ENCODE measurements around the gene LATS1. TPM values are rescaled to one million over a fixed set of nuclear protein-coding genes. Genes with fewer than 3 reads are reported as not detected.

LATS1 gene
- total RNA-seq, 1 experiment from 2014 or later = 23.8 TPM

DNA sequence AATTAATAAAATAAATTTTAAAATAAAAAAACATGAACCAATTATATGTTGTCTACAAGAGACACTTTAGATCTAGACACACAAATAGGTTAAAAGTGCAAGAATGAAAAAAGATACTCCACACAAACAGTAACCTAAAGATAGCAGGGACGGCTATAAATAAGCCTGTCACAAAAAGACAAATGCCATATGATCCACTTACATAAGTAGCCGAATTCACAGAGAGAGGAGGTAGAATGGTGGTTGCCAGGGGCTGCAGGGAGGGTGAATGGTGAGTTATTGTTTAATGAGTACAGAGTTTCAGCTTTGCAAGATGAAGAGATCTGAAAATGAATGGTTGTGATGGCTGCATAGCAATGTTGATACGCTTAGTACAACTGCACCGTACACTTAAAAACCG lies 102.1 kb downstream of the LATS1 start:
- no peak for DNase-seq (ENCODE audit: low read depth in 1 of 2, low spot score in 2 of 2)
- no peaks in the 10 kb centered on the region for H3K4me1 ChIP-seq (replicated peaks)
- H3K27me3 ChIP-seq (replicated peaks) = no peaks in the 10 kb centered on the region
- H3K9me3 ChIP-seq (replicated peaks) = peaks cover 5% of the 10 kb centered on the region; the same call in 1 of the 2 replicates
- H3K4me3 ChIP-seq = no peak overlapping the region
- peaks cover 19% of the 10 kb centered on the region for H3K36me3 ChIP-seq
- H3K27ac ChIP-seq = no peak overlapping the region

- Histone ChIP-seq H3K4me1 (replicated peaks) (no peaks in the 10 kb centered on the region), H3K27me3 (replicated peaks) (no peaks in the 10 kb centered on the region), H3K27ac (no peak overlapping the region), H3K9me3 (replicated peaks) (peaks cover 5% of the 10 kb centered on the region; the same call in 1 of the 2 replicates), H3K36me3 (peaks cover 13% of the 10 kb centered on the region), H3K4me3 (no peak overlapping the region)
- DNase-seq (ENCODE audit: low read depth in 1 of 2, low spot score in 2 of 2) = no peak
Measured at GRCh38 chr6:149614337-149614736, 103.6 kb downstream of the LATS1 start.

DNA sequence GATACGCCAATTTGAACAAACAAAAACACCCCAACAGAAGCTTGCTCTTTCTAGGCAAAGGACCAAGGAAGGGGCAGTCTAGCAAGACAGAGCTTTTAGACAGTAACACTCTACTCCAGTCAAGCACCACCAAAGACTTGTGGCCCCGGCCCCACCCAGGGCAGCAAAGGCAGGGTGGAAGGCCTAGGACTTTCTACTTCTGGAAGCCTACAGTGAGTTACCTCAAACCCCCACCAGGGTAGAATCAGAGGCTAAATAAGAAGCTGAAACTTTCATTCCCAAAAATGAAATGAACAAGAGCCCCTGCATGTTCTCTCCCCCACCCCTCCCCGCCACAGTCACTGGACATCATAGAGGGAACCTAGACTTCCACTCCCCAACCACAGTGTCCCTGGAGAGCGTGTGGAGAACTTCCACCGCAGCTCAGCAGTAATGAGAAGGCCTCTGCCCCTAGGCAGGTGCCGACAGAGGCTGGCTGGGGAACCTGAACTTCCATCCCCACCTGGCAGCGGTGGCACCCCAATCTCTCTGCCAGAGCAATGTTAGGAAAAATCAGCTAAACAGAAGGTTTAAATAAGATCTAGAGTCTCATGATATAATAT lies 109.4 kb downstream of the LATS1 start:
- Histone ChIP-seq H3K9me3 (replicated peaks) (peaks cover 3% of the 10 kb centered on the region; the same call in 1 of the 2 replicates), H3K27me3 (replicated peaks) (no peaks in the 10 kb centered on the region), H3K4me1 (replicated peaks) (no peaks in the 10 kb centered on the region), H3K27ac (no peak overlapping the region), H3K4me3 (no peak overlapping the region), H3K36me3 (peaks cover 12% of the 10 kb centered on the region)
- no peak for DNase-seq (ENCODE audit: low read depth in 1 of 2, low spot score in 2 of 2)

Other genes starting within 250 kb of the LATS1 start
- gene ZC3H12D, start 233.1 kb downstream of the LATS1 start, total RNA-seq (2014; rRNA removed; shearing (Covaris generic)) = not detected in 2 replicates
- 37.0 and 43.9 TPM in 2 replicates for gene PPIL4, start 172.1 kb downstream of the LATS1 start, total RNA-seq (2014; rRNA removed; shearing (Covaris generic))
- gene GINM1, start 151.7 kb downstream of the LATS1 start, total RNA-seq (2014; rRNA removed; shearing (Covaris generic)) = 52.4 and 56.4 TPM in 2 replicates
- gene KATNA1, start 69.4 kb downstream of the LATS1 start, total RNA-seq (2014; rRNA removed; shearing (Covaris generic)) = 32.6 and 38.2 TPM in 2 replicates
- gene NUP43, start 28.4 kb upstream of the LATS1 start, total RNA-seq (2014; rRNA removed; shearing (Covaris generic)) = 50.8 and 70.9 TPM in 2 replicates
- gene PCMT1, start 31.6 kb upstream of the LATS1 start, total RNA-seq (2014; rRNA removed; shearing (Covaris generic)) = 90.1 and 199 TPM in 2 replicates
- 55.7 and 143 TPM in 2 replicates for gene LRP11, start 146.3 kb upstream of the LATS1 start, total RNA-seq (2014; rRNA removed; shearing (Covaris generic))
- 0.28 TPM in 1 of 2 replicates, not detected in the other for gene RAET1E, start 180.0 kb upstream of the LATS1 start, total RNA-seq (2014; rRNA removed; shearing (Covaris generic))
- 0.16 and 0.68 TPM in 2 replicates for gene RAET1G, start 205.0 kb upstream of the LATS1 start, total RNA-seq (2014; rRNA removed; shearing (Covaris generic))
- 12.2 and 19.7 TPM in 2 replicates for gene ULBP2, start 223.9 kb upstream of the LATS1 start, total RNA-seq (2014; rRNA removed; shearing (Covaris generic))
- 0.03 TPM in 1 of 2 replicates, not detected in the other for gene ULBP1, start 245.8 kb upstream of the LATS1 start, total RNA-seq (2014; rRNA removed; shearing (Covaris generic))